ENCODE data around the gene TRIM68. TPM values are rescaled to one million over a fixed set of nuclear protein-coding genes. Genes with fewer than 3 reads are reported as not detected.
A peak's percentile ranks its signal among the peaks of the same experiment; 100 is the strongest.

The TRIM68 gene
- total RNA-seq, 1 donor from 2014 or later = 10.5 TPM

- H3K4me1 Mint-ChIP-seq = peaks cover 6% of the 10 kb centered on the region
- Histone ChIP-seq H3K27me3 (peaks cover 11% of the 10 kb centered on the region), H3K79me2 (ENCODE audit: low read depth) (no peaks in the 10 kb centered on the region), H3K36me3 (no peaks in the 10 kb centered on the region), H3F3A (ENCODE audit: low read depth) (no peaks in the 10 kb centered on the region), H2AFZ (replicated peaks) (no peak overlapping the region), H3K9ac (no peak overlapping the region), H4K20me1 (ENCODE audit: low read depth) (no peaks in the 10 kb centered on the region), H3K4me3 (no peak overlapping the region), H3K27ac (no peak overlapping the region), H3K4me1 (no peaks in the 10 kb centered on the region), H3K4me2 (no peak overlapping the region), H3K9me3 (ENCODE audit: low read depth) (no peaks in the 10 kb centered on the region)
- DNase-seq (ENCODE audit: low spot score) = no peak
- no peak overlapping the region for H3K4me3 Mint-ChIP-seq
- TF ChIP-seq CTCF (IDR thresholded peaks at IDR 0.05) (no peak), EZH2 (IDR thresholded peaks at IDR 0.05) (no peak), EZH2phosphoT487 (IDR thresholded peaks at IDR 0.05) (no peak)
- no peaks in the 10 kb centered on the region for H3K36me3 Mint-ChIP-seq
- peaks cover 2% of the 10 kb centered on the region for H3K27me3 Mint-ChIP-seq (ENCODE audit: insufficient read depth, low read depth)
- no peaks in the 10 kb centered on the region for H3K9me3 Mint-ChIP-seq
- H3K27ac Mint-ChIP-seq = no peak overlapping the region
Measured at GRCh38 chr11:4639931-4640330, 31.9 kb upstream of the TRIM68 start.

GRCh38 chr11:4637662-4638047 lies 29.6 kb upstream of the TRIM68 start:
- TF ChIP-seq EZH2phosphoT487 (IDR thresholded peaks at IDR 0.05) (no peak), CTCF (IDR thresholded peaks at IDR 0.05) (no peak), EZH2 (IDR thresholded peaks at IDR 0.05) (no peak)
- Histone ChIP-seq H3K4me3 (no peak overlapping the region), H3K27ac (no peak overlapping the region), H3K9ac (no peak overlapping the region), H3K27me3 (peaks cover 11% of the 10 kb centered on the region), H2AFZ (replicated peaks) (peak overlapping the region; percentile 94), H3K36me3 (no peaks in the 10 kb centered on the region), H4K20me1 (ENCODE audit: low read depth) (no peaks in the 10 kb centered on the region), H3K79me2 (ENCODE audit: low read depth) (no peaks in the 10 kb centered on the region), H3K4me1 (no peaks in the 10 kb centered on the region), H3K4me2 (no peak overlapping the region), H3F3A (ENCODE audit: low read depth) (no peaks in the 10 kb centered on the region), H3K9me3 (ENCODE audit: low read depth) (no peaks in the 10 kb centered on the region)
- H3K4me3 Mint-ChIP-seq = no peak overlapping the region
- no peaks in the 10 kb centered on the region for H3K27me3 Mint-ChIP-seq (ENCODE audit: insufficient read depth, low read depth)
- no peak for DNase-seq (ENCODE audit: low spot score)
- peaks cover 6% of the 10 kb centered on the region for H3K4me1 Mint-ChIP-seq
- no peak overlapping the region for H3K27ac Mint-ChIP-seq
- no peaks in the 10 kb centered on the region for H3K36me3 Mint-ChIP-seq
- no peaks in the 10 kb centered on the region for H3K9me3 Mint-ChIP-seq

- peaks cover 11% of the 10 kb centered on the region for H3K27me3 ChIP-seq
- no peak within 1 kb of the TSS for H3K9ac ChIP-seq
- peak within 1 kb of the TSS; percentile 94 for H2AFZ ChIP-seq (replicated peaks)
- peak within 1 kb of the TSS; percentile 73 for H3K4me2 ChIP-seq
- peaks cover 6% of the 10 kb centered on the region for H3K4me1 Mint-ChIP-seq
- H4K20me1 ChIP-seq (ENCODE audit: low read depth) = no peaks in the 10 kb centered on the region
- no peaks in the 10 kb centered on the region for H3K36me3 ChIP-seq
- no peaks in the 10 kb centered on the region for H3K9me3 Mint-ChIP-seq
- TF ChIP-seq CTCF (IDR thresholded peaks at IDR 0.05) = peak; percentile 85
- TF ChIP-seq EZH2 (IDR thresholded peaks at IDR 0.05) = no peak
- peak within 1 kb of the TSS; percentile 28 for H3K4me3 ChIP-seq
- H3K27me3 Mint-ChIP-seq (ENCODE audit: insufficient read depth, low read depth) = no peaks in the 10 kb centered on the region
- no peaks in the 10 kb centered on the region for H3K4me1 ChIP-seq
- H3K4me3 Mint-ChIP-seq = no peak within 1 kb of the TSS
- DNase-seq (ENCODE audit: low spot score) = peak; percentile 86
- no peak within 1 kb of the TSS for H3K27ac ChIP-seq
- H3K9me3 ChIP-seq (ENCODE audit: low read depth) = no peaks in the 10 kb centered on the region
- no peaks in the 10 kb centered on the region for H3K79me2 ChIP-seq (ENCODE audit: low read depth)
- no peaks in the 10 kb centered on the region for H3F3A ChIP-seq (ENCODE audit: low read depth)
- no peaks in the 10 kb centered on the region for H3K36me3 Mint-ChIP-seq
- no peak within 1 kb of the TSS for H3K27ac Mint-ChIP-seq
Measured at GRCh38 chr11:4636962-4637661, 29.1 kb upstream of the TRIM68 start, which contains the start of gene OR51D1. Gene OR51D1, plus strand, starts transcription at chr11:4637477. Its CDS starts 2,314 bp downstream, at chr11:4639791.

All from neural progenitor cell (in vitro differentiated cells).